ENCODE results near the gene FGF13. TPM values are rescaled to one million over a fixed set of nuclear protein-coding genes. Genes with fewer than 3 reads are reported as not detected.

The FGF13 gene
- total RNA-seq, 4 donors from 2014 or later: 0.30 to 4.2 (median 2.2) TPM

DNA sequence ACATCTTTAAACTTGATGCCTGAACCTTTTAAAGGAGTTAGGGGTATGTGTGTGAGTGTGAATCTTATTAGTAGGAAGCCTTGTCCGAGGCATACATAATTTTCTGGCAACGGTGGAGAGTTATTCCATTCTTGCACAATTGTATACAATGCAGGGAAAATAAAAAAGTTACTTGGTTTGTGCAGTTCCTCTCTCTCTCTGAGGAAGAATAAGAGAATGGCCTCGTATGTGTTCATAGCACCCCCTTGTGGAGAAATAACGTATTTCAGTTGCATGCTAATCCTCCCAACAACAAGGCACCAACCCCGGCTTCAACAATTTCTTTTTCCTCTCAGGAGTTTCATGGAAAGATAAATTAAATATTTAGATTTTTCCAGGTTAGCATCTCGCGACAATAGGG lies 33.7 kb upstream of the FGF13 start:
- TF ChIP-seq, protein P1, sequence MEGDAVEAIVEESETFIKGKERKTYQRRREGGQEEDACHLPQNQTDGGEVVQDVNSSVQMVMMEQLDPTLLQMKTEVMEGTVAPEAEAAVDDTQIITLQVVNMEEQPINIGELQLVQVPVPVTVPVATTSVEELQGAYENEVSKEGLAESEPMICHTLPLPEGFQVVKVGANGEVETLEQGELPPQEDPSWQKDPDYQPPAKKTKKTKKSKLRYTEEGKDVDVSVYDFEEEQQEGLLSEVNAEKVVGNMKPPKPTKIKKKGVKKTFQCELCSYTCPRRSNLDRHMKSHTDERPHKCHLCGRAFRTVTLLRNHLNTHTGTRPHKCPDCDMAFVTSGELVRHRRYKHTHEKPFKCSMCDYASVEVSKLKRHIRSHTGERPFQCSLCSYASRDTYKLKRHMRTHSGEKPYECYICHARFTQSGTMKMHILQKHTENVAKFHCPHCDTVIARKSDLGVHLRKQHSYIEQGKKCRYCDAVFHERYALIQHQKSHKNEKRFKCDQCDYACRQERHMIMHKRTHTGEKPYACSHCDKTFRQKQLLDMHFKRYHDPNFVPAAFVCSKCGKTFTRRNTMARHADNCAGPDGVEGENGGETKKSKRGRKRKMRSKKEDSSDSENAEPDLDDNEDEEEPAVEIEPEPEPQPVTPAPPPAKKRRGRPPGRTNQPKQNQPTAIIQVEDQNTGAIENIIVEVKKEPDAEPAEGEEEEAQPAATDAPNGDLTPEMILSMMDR (IDR thresholded peaks at IDR 0.05): no peak
- TF ChIP-seq POLR2A (IDR thresholded peaks at IDR 0.05): no peak
- intact Hi-C loops (cut with DNase I; ENCODE audit: low total_unique reads): loop anchor here (10.0 kb wide), 1 partner anchor 620 kb away; no protein-coding TSS in a partner anchor
- no peak overlapping the region for H3K4me3 ChIP-seq (ENCODE audit: low read depth, poor library complexity, severe bottlenecking)
- WGBS, 2 donors: 2 to 3% methylated on average over 7 of the region's 7 CpGs
- DNase-seq (ENCODE audit: low spot score in 2 of 2): peak in 1 of 2 donors; percentile 14

DNA sequence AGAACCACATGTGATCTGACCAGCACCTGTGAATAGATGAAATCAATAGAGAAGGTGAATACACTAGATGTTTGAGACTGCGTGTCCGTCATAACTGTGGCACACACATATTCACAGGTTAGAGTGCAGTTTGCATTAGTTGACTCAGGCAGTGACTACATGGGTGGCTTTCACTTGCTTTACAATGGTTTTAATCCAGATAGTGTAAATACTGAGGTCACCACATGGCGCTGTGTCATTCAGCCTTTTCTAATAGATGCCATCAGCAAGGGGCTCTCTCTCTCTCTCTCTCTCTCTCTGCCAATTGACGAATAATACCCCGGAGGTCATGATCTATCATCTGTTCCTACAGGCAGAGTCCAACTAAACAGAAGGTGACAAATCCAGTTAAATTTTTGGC lies 30.7 kb upstream of the FGF13 start:
- no peak for DNase-seq (ENCODE audit: low spot score in 2 of 2)
- no peak for TF ChIP-seq POLR2A (IDR thresholded peaks at IDR 0.05)
- TF ChIP-seq, protein P1 (IDR thresholded peaks at IDR 0.05): no peak
- intact Hi-C loops (cut with DNase I; ENCODE audit: low total_unique reads): loop anchor here (10.0 kb wide), 1 partner anchor 617 kb away; no protein-coding TSS in a partner anchor
- 90 to 91% methylated on average over 5 of the region's 5 CpGs for WGBS, 2 donors
- no peak overlapping the region for H3K4me3 ChIP-seq (ENCODE audit: low read depth, poor library complexity, severe bottlenecking)

DNA sequence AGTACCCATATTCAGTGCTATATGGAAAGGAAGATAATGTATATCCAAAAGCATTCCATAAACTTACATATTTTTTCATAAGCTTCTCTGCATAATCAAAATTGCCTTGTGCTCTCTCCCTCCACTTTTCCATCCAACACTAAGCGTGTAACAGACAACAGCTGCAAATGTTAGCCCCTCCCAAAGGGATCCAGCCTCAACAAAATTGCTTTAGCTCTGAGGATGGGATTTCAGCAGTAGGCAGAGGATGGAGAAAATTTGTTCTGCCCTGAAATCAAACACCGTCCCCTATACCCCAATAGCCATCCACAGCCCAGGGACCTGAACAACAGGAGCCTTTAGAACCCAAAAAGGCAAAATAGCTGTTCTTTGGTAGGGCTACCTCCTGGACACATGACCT lies 28.8 kb upstream of the FGF13 start:
- DNase-seq (ENCODE audit: low spot score in 2 of 2): no peak
- no peak overlapping the region for H3K4me3 ChIP-seq (ENCODE audit: low read depth, poor library complexity, severe bottlenecking)
- no peak for TF ChIP-seq POLR2A (IDR thresholded peaks at IDR 0.05)
- TF ChIP-seq, protein P1 (IDR thresholded peaks at IDR 0.05): no peak
- WGBS, 2 donors: 68 to 93% methylated on average over 2 of the region's 2 CpGs
- intact Hi-C loops (cut with DNase I; ENCODE audit: low total_unique reads): loop anchor here (10.0 kb wide), 1 partner anchor 616 kb away; no protein-coding TSS in a partner anchor

DNA sequence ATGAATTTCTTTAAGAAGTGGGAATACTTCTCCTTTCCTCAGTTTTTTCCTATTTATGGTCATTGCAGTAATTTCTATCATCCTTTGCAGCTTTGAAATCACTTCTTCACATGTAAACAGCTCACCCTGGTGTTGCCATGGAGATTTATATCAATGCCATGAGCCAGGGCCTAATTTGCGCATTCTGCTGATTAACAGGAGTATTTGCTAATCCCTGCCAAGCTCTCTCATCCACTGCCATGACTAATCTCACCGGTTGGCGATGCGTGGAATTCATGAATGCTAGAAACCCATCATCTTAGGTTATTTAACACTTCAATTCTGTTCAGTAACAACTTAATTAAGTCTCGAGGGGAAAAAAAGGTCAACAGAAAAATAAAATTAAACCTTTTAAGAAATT lies 11.8 kb upstream of the FGF13 start:
- intact Hi-C loops (cut with DNase I; ENCODE audit: low total_unique reads): no loop called here
- DNase-seq (ENCODE audit: low spot score in 2 of 2): no peak
- TF ChIP-seq, protein P1 (IDR thresholded peaks at IDR 0.05): no peak
- TF ChIP-seq POLR2A (IDR thresholded peaks at IDR 0.05): no peak
- 76 to 80% methylated on average over 5 of the region's 5 CpGs for WGBS, 2 donors
- no peak overlapping the region for H3K4me3 ChIP-seq (ENCODE audit: low read depth, poor library complexity, severe bottlenecking)

DNA sequence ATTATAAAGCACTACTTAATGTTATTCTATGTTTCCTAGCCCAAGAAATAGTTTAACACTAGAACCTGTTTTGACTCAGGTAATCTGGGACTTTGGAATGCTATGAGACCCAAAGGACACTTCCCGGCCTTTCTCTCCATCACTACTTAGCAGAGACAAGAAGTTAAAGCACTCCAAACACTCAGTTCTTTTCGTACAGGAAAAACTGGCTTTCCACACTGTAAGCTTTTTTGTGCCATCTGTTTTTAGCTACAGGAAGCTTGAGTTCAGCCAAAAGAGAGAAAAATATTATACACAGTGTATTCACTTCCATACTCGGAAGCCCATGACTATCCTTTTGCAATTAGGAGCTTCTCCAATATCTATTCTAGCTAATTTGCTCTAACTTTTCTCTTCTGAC lies 7.9 kb upstream of the FGF13 start:
- 37 to 51% methylated on average over 3 of the region's 3 CpGs for WGBS, 2 donors
- TF ChIP-seq POLR2A (IDR thresholded peaks at IDR 0.05): no peak
- TF ChIP-seq, protein P1 (IDR thresholded peaks at IDR 0.05): no peak
- H3K4me3 ChIP-seq (ENCODE audit: low read depth, poor library complexity, severe bottlenecking): no peak overlapping the region
- DNase-seq (ENCODE audit: low spot score in 2 of 2): no peak
- intact Hi-C loops (cut with DNase I; ENCODE audit: low total_unique reads): no loop called here

DNA sequence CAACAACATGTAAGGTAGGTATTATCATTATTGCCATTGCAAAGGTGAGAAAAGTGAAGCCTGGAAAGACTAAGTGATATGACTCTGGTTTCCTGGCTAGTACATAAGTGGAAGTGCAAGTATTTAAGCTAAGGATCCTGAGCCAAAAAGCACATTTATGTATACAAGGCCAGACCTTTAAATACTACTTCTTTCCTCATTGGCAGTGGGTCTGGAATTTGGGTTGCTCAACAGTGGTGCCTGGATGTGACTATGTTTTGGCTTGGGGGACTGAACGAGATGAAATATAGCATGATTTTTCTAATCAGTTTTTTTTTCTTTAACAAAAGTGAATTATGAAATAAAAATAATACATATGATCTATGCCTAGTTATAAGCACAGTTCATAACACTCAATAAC lies 7.4 kb upstream of the FGF13 start:
- 50 to 52% methylated on average over 1 of the region's 1 CpG for WGBS, 2 donors
- no peak for DNase-seq (ENCODE audit: low spot score in 2 of 2)
- intact Hi-C loops (cut with DNase I; ENCODE audit: low total_unique reads): no loop called here
- no peak overlapping the region for H3K4me3 ChIP-seq (ENCODE audit: low read depth, poor library complexity, severe bottlenecking)
- no peak for TF ChIP-seq POLR2A (IDR thresholded peaks at IDR 0.05)
- TF ChIP-seq, protein P1 (IDR thresholded peaks at IDR 0.05): no peak
